Activated CD8-positive, alpha-beta T cell treated with anti-CD3 and anti-CD28 coated beads for 36 hours (primary cell): ENCODE data around the gene BAZ2B. TPM values are rescaled to one million over a fixed set of nuclear protein-coding genes. Genes with fewer than 3 reads are reported as not detected.

Source experiments
- ATAC-seq: fragments of 200-7000 bp; cut with Tn5 transposase; one replicate; pipeline ENCODE4 v1.10.0; 2021; ENCODE audit warnings: mild to moderate bottlenecking, moderate library complexity
- CTCF ChIA-PET: fragments of 350-600 bp; sonication (Branson Sonifier 250); formaldehyde crosslinking; loops from one replicate; lab custom pipeline; 2021; ENCODE audit warnings: antibody characterized with exemption; lab: Charles Lee
- POLR2A ChIA-PET: fragments of 350-600 bp; sonication (Branson Sonifier 250); formaldehyde crosslinking; loops from one replicate; lab custom pipeline; 2021; ENCODE audit warnings: antibody characterized with exemption; lab: Charles Lee
- DNase-seq: peaks from one replicate; pipeline ENCODE4 v3.0.0-alpha.2; 2020
- H3K27ac Mint-ChIP-seq: one replicate; pipeline ENCODE4 v1.8.0; 2021; ENCODE audit warnings: mild to moderate bottlenecking, mixed read lengths
- H3K27me3 Mint-ChIP-seq: one replicate; pipeline ENCODE4 v1.8.0; 2021; ENCODE audit warnings: mixed read lengths
- H3K36me3 Mint-ChIP-seq: one replicate; pipeline ENCODE4 v1.8.0; 2021; ENCODE audit warnings: low read depth, mixed read lengths
- H3K4me1 Mint-ChIP-seq: one replicate; pipeline ENCODE4 v1.8.0; 2021; ENCODE audit warnings: low read depth, mixed read lengths
- H3K4me3 Mint-ChIP-seq: one replicate; pipeline ENCODE4 v1.8.0; 2021; ENCODE audit warnings: mild to moderate bottlenecking, moderate library complexity, mixed read lengths
- H3K9me3 Mint-ChIP-seq: one replicate; pipeline ENCODE4 v1.8.0; 2021; ENCODE audit warnings: mixed read lengths
- intact Hi-C: fragments of 100-400 bp; cut with micrococcal nuclease; formaldehyde crosslinking; loops from one replicate; pipeline ENCODE4 v1.10.0; 2022
- total RNA-seq, 2 experiments: library from RNA; stranded (reverse); gene quantifications; one replicate each; pipeline ENCODE4 v1.2.3, GENCODE V29; 2021
- TF ChIP-seq, protein P1 (sequence below): fragments of 200-600 bp; IDR thresholded peaks from one replicate; pipeline ENCODE4 v1.8.0; 2022; ENCODE audit warnings: antibody characterized with exemption, mild to moderate bottlenecking

Gene BAZ2B
- total RNA-seq, 2 experiments from 2014 or later = 7.7 to 8.2 TPM

DNA sequence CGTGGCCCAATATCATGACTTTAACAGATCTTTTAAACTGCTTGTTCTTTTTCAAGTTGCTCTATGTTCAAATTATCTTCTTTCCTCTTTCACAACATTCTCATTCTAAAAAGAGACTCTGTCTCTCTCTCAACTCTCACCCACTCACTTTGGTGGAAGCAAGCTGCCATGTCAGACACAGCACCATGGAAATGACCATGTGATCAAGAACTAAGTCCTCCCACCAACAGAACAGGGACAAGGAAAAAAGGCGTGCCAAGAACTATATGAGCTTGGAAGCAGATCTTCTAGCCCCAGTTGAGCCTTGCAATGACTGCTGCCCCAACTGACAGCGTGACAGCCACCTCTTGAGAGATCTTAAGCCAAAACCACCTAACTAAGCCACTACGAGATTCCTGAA, 23.9 kb downstream of the BAZ2B start:
- POLR2A ChIA-PET = no interaction called here
- DNase-seq = no peak
- no peaks in the 10 kb centered on the region for H3K36me3 Mint-ChIP-seq
- H3K27me3 Mint-ChIP-seq = no peaks in the 10 kb centered on the region
- H3K9me3 Mint-ChIP-seq = no peaks in the 10 kb centered on the region
- intact Hi-C loops = no loop called here
- no peak overlapping the region for H3K4me3 Mint-ChIP-seq
- TF ChIP-seq, protein P1, sequence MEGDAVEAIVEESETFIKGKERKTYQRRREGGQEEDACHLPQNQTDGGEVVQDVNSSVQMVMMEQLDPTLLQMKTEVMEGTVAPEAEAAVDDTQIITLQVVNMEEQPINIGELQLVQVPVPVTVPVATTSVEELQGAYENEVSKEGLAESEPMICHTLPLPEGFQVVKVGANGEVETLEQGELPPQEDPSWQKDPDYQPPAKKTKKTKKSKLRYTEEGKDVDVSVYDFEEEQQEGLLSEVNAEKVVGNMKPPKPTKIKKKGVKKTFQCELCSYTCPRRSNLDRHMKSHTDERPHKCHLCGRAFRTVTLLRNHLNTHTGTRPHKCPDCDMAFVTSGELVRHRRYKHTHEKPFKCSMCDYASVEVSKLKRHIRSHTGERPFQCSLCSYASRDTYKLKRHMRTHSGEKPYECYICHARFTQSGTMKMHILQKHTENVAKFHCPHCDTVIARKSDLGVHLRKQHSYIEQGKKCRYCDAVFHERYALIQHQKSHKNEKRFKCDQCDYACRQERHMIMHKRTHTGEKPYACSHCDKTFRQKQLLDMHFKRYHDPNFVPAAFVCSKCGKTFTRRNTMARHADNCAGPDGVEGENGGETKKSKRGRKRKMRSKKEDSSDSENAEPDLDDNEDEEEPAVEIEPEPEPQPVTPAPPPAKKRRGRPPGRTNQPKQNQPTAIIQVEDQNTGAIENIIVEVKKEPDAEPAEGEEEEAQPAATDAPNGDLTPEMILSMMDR = no peak
- no peaks in the 10 kb centered on the region for H3K4me1 Mint-ChIP-seq
- H3K27ac Mint-ChIP-seq = no peak overlapping the region
- no peak for ATAC-seq
- CTCF ChIA-PET = no interaction called here

DNA sequence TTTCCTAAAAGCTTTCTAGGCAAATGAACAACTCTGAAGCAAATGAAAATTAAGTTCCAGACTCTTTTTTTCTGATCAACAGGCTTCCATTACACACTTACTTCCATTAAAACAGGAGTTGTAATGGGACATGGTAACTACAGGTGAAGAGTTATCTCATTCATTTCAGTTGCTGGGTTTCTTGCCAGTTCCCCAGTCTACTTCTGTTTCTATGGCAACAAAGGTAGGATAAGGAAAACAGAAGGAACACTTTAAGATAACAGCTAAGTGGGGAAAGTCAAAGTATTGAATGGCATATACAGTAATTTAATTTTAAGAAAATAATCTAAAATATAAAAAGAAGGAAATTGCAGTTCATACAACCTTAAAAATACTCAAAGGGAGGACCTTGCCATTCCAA, 25.1 kb downstream of the BAZ2B start:
- TF ChIP-seq, protein P1 = no peak
- no peak for ATAC-seq
- H3K4me1 Mint-ChIP-seq = no peaks in the 10 kb centered on the region
- intact Hi-C loops = no loop called here
- CTCF ChIA-PET = no interaction called here
- POLR2A ChIA-PET = no interaction called here
- H3K36me3 Mint-ChIP-seq = no peaks in the 10 kb centered on the region
- no peaks in the 10 kb centered on the region for H3K27me3 Mint-ChIP-seq
- DNase-seq = no peak
- H3K4me3 Mint-ChIP-seq = no peak overlapping the region
- no peaks in the 10 kb centered on the region for H3K9me3 Mint-ChIP-seq
- no peak overlapping the region for H3K27ac Mint-ChIP-seq

- intact Hi-C loops = no loop called here
- H3K36me3 Mint-ChIP-seq = no peaks in the 10 kb centered on the region
Measured at GRCh38 chr2:159589286-159589685, 27.1 kb downstream of the BAZ2B start.

GRCh38 chr2:159586034-159586433, 30.3 kb downstream of the BAZ2B start:
- Mint-ChIP-seq H3K4me3 (no peak overlapping the region), H3K36me3 (no peaks in the 10 kb centered on the region), H3K27me3 (no peaks in the 10 kb centered on the region), H3K9me3 (no peaks in the 10 kb centered on the region), H3K4me1 (no peaks in the 10 kb centered on the region), H3K27ac (no peak overlapping the region)
- TF ChIP-seq, protein P1 = no peak
- intact Hi-C loops = no loop called here
- ATAC-seq = no peak
- DNase-seq = no peak
- ChIA-PET CTCF (no interaction called here), POLR2A (no interaction called here)

More at GRCh38 chr2:159589286-159589685, 27.1 kb downstream of the BAZ2B start:
- Mint-ChIP-seq H3K4me3 (no peak overlapping the region), H3K4me1 (no peaks in the 10 kb centered on the region), H3K9me3 (no peaks in the 10 kb centered on the region), H3K27me3 (no peaks in the 10 kb centered on the region), H3K27ac (no peak overlapping the region)
- ATAC-seq (no peak), DNase-seq (no peak)
- ChIA-PET CTCF (no interaction called here), POLR2A (no interaction called here)
- TF ChIP-seq, protein P1 = no peak

DNA sequence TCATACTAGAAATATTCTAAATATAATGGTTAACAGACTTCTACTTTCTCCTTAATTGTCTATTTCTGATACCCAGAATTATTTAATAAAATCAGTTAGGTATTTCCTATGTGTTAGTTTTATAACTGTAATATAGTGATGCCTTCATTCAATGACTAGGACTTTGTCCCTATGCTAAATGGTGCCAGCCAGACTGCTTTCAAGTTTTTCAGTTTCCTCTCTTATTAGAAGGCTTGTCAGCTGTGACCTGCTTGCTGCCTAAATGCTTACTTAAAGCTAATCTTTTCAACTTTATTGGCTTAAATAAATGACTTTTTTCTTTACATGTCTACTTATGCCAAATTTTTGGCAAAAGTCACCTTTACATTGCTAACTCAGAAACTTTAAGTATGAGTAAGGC, 30.7 kb downstream of the BAZ2B start:
- Mint-ChIP-seq H3K4me3 (no peak overlapping the region), H3K9me3 (no peaks in the 10 kb centered on the region), H3K36me3 (no peaks in the 10 kb centered on the region), H3K4me1 (no peaks in the 10 kb centered on the region), H3K27ac (no peak overlapping the region), H3K27me3 (no peaks in the 10 kb centered on the region)
- ATAC-seq (no peak), DNase-seq (no peak)
- CTCF ChIA-PET = no interaction called here
- POLR2A ChIA-PET = no interaction called here
- TF ChIP-seq, protein P1 = no peak
- intact Hi-C loops = no loop called here
